Stimulated activated memory B cell treated with anti-CD40 and anti-IgM and Interleukin-4, amounts not matched to agents 10 μg/mL and 1 μg/mL and 100 μg/mL, for 72 hours (primary cell): Measurements from ENCODE around the gene TBC1D22A.
"Not testable (repeated sequence)": the region's sequence is repeated elsewhere in the genome, so short reads cannot be mapped to it uniquely, and the experiment has no call there.

Source experiments
- ATAC-seq: fragments of 150-1000 bp; cut with Tn5 transposase; 2 replicates; pipeline ENCODE4 v1.10.0; 2021
- H3K27ac Mint-ChIP-seq: one replicate; pipeline ENCODE4 v1.8.0; 2022; ENCODE audit warnings: mild to moderate bottlenecking, mixed read lengths
- H3K27me3 Mint-ChIP-seq: one replicate; pipeline ENCODE4 v1.8.0; 2022; ENCODE audit warnings: mixed read lengths
- H3K36me3 Mint-ChIP-seq: one replicate; pipeline ENCODE4 v1.8.0; 2022; ENCODE audit warnings: mixed read lengths
- H3K4me1 Mint-ChIP-seq: one replicate; pipeline ENCODE4 v1.8.0; 2022; ENCODE audit warnings: mixed read lengths
- H3K4me3 Mint-ChIP-seq: one replicate; pipeline ENCODE4 v1.8.0; 2022; ENCODE audit warnings: mild to moderate bottlenecking, moderate library complexity, mixed read lengths
- H3K9me3 Mint-ChIP-seq: one replicate; pipeline ENCODE4 v1.8.0; 2022; ENCODE audit warnings: mixed read lengths

TBC1D22A gene

GRCh38 chr22:46770151-46770641 lies 7.7 kb downstream of the TBC1D22A start:
- ATAC-seq = no peak
- peaks cover 25% of the 10 kb centered on the region for H3K36me3 Mint-ChIP-seq
- H3K4me1 Mint-ChIP-seq = peaks cover 84% of the 10 kb centered on the region
- H3K27ac Mint-ChIP-seq = peak overlapping the region; percentile 91
- H3K27me3 Mint-ChIP-seq = no peaks in the 10 kb centered on the region
- H3K4me3 Mint-ChIP-seq = peak overlapping the region; percentile 71
- no peaks in the 10 kb centered on the region for H3K9me3 Mint-ChIP-seq

DNA sequence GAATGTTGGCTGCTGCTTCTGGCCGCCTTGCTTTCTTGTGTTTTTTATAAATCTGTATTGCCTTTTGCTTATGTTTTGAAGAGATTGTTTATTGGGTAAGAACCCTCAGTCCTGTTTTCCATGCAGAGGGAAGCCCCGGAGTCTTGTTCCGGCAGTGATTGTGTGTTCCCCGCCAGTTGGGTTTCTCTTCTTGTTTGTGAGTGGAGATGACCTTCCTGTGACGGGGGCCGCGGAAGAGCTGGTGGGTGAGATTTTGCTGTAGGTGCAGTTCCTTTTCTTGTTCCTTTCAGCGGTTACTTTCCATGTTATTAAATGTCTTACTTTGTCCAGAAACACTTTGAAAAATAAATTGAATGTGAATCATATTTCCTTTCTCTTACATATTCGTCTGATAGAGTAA lies 8.3 kb downstream of the TBC1D22A start:
- Mint-ChIP-seq H3K4me3 (peak overlapping the region; percentile 71), H3K4me1 (peaks cover 84% of the 10 kb centered on the region), H3K27me3 (no peaks in the 10 kb centered on the region), H3K9me3 (no peaks in the 10 kb centered on the region), H3K36me3 (peaks cover 22% of the 10 kb centered on the region), H3K27ac (peak overlapping the region; percentile 91)
- ATAC-seq = no peak

DNA sequence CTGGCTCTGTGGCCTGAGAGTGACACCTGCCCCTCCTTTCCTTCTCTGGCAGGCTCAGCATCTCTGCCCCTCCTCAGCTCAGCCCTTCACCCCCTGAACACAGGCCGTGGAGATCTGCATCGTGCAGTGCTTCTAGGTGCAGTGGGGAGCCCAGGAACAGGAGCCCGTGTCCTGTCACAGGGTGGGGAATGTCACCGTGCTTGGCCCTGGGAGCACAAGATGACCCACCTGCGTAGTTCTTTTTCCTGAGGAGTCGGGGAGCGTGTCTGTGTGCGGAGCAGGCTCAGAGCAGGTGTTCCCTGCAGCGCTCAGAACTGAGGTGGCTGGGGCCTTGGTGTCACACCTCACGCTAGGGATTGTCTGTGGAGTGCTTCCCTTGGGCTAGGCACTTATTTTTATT lies 10.6 kb downstream of the TBC1D22A start:
- peaks cover 92% of the 10 kb centered on the region for H3K4me1 Mint-ChIP-seq
- peak overlapping the region; percentile 43 for H3K4me3 Mint-ChIP-seq
- H3K9me3 Mint-ChIP-seq = no peaks in the 10 kb centered on the region
- H3K36me3 Mint-ChIP-seq = peaks cover 14% of the 10 kb centered on the region
- H3K27me3 Mint-ChIP-seq = no peaks in the 10 kb centered on the region
- H3K27ac Mint-ChIP-seq = peak overlapping the region; percentile 86
- ATAC-seq = no peak

- ATAC-seq = peak; percentile 84
- no peaks in the 10 kb centered on the region for H3K27me3 Mint-ChIP-seq
- no peaks in the 10 kb centered on the region for H3K9me3 Mint-ChIP-seq
- peaks cover 82% of the 10 kb centered on the region for H3K4me1 Mint-ChIP-seq
- peak overlapping the region; percentile 86 for H3K27ac Mint-ChIP-seq
- H3K36me3 Mint-ChIP-seq = peaks cover 12% of the 10 kb centered on the region
- H3K4me3 Mint-ChIP-seq = peak overlapping the region; percentile 68
Measured at GRCh38 chr22:46774253-46774979, 12.0 kb downstream of the TBC1D22A start.

GRCh38 chr22:46774980-46775849 lies 12.8 kb downstream of the TBC1D22A start:
- no peaks in the 10 kb centered on the region for H3K27me3 Mint-ChIP-seq
- peak overlapping the region; percentile 86 for H3K27ac Mint-ChIP-seq
- H3K9me3 Mint-ChIP-seq = no peaks in the 10 kb centered on the region
- H3K4me3 Mint-ChIP-seq = peak overlapping the region; percentile 68
- ATAC-seq = no peak
- peaks cover 8% of the 10 kb centered on the region for H3K36me3 Mint-ChIP-seq
- peaks cover 78% of the 10 kb centered on the region for H3K4me1 Mint-ChIP-seq

DNA sequence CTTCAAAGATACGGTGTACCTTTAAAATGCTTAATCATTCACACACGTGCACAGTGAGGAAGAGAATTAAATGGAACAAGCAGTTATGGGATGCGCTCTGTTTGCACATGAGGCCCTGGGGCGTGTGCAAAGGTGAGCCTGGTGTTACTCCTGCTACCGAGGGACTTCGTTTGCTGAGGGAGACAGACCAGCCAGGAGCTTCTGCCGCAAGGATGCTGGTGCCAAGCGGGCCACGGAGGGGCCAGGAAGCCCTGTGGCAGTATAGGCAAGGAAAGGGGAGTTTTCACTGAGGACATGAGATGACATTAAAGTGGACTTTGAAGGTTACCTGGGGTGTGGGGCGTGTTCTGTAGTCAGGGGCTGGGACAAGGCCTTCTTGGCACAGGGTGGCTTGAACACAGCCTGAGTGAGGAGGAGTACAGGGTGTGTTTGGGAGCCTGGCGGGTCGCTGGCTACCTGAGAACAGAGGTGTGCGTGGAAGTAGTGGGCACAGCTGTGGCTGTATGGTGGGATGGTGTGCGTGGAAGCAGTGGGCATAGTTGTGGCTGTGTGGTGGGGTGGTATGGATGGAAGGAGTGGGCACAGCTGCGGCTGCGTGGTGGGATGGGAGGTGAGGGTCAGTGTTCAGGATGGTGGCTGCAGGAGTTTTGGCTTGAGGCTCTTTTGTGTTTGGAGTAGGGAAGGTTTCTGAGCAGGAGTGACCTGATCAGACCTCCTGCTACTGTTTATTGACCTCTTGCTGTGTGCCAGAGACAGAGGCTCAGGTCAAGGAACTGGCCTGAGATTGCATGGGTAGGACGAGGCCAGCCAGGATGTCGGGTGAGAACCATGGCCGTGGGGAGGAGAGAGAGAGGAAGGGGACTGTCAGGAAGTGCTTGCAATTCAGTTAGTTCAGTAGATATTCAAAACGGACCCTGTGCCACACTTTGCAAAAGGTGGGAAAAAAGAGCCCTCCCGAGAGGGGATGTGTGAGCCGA lies 13.7 kb downstream of the TBC1D22A start:
- H3K9me3 Mint-ChIP-seq = no peaks in the 10 kb centered on the region
- peak overlapping the region; percentile 86 for H3K27ac Mint-ChIP-seq
- peak overlapping the region; percentile 68 for H3K4me3 Mint-ChIP-seq
- no peak for ATAC-seq
- H3K4me1 Mint-ChIP-seq = peaks cover 78% of the 10 kb centered on the region
- peaks cover 12% of the 10 kb centered on the region for H3K36me3 Mint-ChIP-seq
- H3K27me3 Mint-ChIP-seq = no peaks in the 10 kb centered on the region

DNA sequence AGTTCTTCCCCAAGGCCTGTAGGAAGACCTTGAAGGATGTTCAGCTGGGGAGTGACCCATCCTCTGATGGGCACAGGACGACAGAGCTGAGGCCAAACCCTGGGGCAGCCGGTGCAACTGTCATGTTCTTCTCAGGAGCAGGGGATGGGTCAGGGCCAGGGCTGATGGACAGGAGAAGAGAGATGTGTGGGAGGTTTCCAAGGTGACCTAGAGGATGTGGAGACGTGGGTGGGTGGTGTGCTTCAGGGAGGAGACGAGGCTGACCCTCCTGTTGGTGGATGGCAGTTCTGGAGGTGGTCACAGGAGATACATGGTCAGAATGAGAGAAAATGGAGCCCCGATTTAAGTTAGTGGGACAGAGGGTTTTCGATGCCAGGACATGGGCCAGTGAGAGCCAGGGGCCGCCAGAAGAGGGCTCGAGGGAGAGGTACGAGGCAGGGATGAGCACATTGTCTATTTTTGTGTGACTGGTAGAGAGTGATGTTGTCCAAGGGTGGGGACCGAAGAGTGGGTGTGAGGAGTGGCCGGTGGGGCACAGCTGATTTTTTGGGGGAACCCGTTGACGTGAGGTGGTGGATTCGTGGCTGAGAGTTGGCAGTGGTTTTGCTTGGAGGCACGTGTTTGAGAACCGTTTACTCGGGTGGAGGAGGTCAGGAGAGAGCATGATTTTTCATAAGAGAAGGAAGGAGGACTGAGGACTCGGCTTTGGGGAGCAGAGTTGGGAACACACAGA lies 14.6 kb downstream of the TBC1D22A start:
- peak overlapping the region; percentile 68 for H3K4me3 Mint-ChIP-seq
- no peaks in the 10 kb centered on the region for H3K9me3 Mint-ChIP-seq
- ATAC-seq = no peak
- no peaks in the 10 kb centered on the region for H3K27me3 Mint-ChIP-seq
- H3K4me1 Mint-ChIP-seq = peaks cover 81% of the 10 kb centered on the region
- peak overlapping the region; percentile 86 for H3K27ac Mint-ChIP-seq
- H3K36me3 Mint-ChIP-seq = peaks cover 20% of the 10 kb centered on the region

DNA sequence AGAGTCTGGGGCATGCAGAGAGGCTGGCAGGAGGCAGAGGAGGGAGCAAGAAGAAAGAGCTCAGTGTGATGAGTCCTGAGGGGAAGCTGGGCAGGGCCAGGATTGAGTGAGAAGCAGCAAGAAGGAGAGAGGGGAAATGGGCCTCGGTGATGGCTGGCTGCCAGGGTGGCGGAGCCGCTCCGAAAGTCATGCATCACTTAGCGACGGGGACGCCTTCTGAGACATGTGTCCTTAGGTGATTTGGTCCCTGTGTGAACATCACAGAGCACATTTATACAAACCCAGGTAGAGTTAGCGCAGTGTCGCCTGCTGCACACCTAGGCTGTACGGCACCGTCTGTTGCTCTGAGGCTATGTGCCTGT lies 15.1 kb downstream of the TBC1D22A start:
- peak overlapping the region; percentile 86 for H3K27ac Mint-ChIP-seq
- no peak for ATAC-seq
- no peaks in the 10 kb centered on the region for H3K27me3 Mint-ChIP-seq
- H3K36me3 Mint-ChIP-seq = peaks cover 25% of the 10 kb centered on the region
- H3K4me3 Mint-ChIP-seq = peak overlapping the region; percentile 68
- peaks cover 86% of the 10 kb centered on the region for H3K4me1 Mint-ChIP-seq
- no peaks in the 10 kb centered on the region for H3K9me3 Mint-ChIP-seq

DNA sequence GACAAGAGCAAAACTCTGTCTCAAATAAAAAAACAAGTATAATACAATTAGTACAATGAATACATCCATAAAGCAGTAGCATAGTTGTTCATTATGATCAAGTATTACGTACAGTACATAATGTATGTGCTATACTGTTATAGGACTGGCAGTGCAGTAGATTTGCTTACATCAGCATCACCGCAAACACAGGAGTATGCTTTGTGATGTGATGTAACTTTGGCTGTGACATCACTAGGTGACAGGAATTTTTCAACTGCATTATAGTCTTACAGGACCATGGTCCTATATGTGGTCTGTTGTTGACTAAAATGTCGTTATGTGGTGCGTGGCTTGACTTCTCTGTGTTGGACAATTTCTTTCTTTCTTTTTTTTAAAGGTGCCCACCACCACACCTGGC lies 16.6 kb downstream of the TBC1D22A start:
- no peak overlapping the region for H3K27ac Mint-ChIP-seq
- no peak overlapping the region for H3K4me3 Mint-ChIP-seq
- H3K27me3 Mint-ChIP-seq = no peaks in the 10 kb centered on the region
- ATAC-seq = no peak
- H3K36me3 Mint-ChIP-seq = peaks cover 26% of the 10 kb centered on the region
- peaks cover 83% of the 10 kb centered on the region for H3K4me1 Mint-ChIP-seq
- H3K9me3 Mint-ChIP-seq = no peaks in the 10 kb centered on the region

DNA sequence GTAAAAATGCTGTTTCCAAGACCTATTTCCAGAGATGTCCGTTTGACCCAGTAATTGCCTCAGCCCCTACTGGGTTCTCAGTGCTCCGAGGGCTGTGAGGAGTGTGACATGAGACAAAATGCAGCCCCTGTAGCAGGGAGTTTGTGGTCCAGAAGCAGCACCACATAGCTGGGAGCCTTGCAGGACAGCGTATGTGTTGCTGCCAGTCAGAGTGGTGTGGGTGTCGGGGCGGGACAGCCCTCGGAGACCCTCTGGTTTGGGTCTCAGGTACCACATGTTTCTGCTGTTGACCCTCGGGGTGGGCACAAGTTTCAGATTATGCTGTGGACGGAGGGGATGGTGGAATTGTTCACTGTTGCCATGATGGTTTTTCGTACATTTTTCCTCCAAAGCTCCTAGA lies 17.2 kb downstream of the TBC1D22A start:
- peaks cover 81% of the 10 kb centered on the region for H3K4me1 Mint-ChIP-seq
- no peak overlapping the region for H3K27ac Mint-ChIP-seq
- no peaks in the 10 kb centered on the region for H3K9me3 Mint-ChIP-seq
- no peaks in the 10 kb centered on the region for H3K27me3 Mint-ChIP-seq
- ATAC-seq = no peak
- peaks cover 26% of the 10 kb centered on the region for H3K36me3 Mint-ChIP-seq
- H3K4me3 Mint-ChIP-seq = no peak overlapping the region

- Mint-ChIP-seq H3K36me3 (peaks cover 26% of the 10 kb centered on the region), H3K4me1 (peaks cover 81% of the 10 kb centered on the region), H3K27me3 (no peaks in the 10 kb centered on the region), H3K4me3 (no peak overlapping the region), H3K9me3 (no peaks in the 10 kb centered on the region), H3K27ac (peak overlapping the region; percentile 73)
- ATAC-seq = no peak
Measured at GRCh38 chr22:46780453-46780852, 18.0 kb downstream of the TBC1D22A start.

GRCh38 chr22:46781291-46781690 lies 18.8 kb downstream of the TBC1D22A start:
- H3K27ac Mint-ChIP-seq = peak overlapping the region; percentile 73

DNA sequence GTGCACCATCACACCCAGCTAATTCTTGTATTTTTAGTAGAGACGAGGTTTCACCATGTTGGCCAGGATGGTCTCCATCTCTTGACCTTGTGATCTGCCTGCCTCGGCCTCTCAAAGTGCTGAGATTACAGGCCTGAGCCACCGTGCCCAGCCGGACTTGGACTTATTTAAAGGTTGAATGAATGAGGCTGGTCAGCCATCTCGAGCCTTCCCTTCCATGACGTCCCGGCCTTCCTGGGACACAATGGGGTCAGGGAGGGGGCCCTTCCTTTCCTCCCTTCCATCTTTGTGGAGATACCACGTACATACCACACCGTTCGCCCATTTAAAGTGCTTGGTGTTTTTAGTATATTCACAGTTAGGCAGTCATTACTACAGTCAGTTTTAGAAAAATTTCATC lies 19.8 kb downstream of the TBC1D22A start:
- H3K4me3 Mint-ChIP-seq, H3K9me3 Mint-ChIP-seq, ATAC-seq, H3K27me3 Mint-ChIP-seq: not testable (repeated sequence)
- Mint-ChIP-seq H3K36me3 (peaks cover 24% of the 10 kb centered on the region), H3K4me1 (peaks cover 76% of the 10 kb centered on the region), H3K27ac (peak overlapping the region; percentile 73)

More at GRCh38 chr22:46781291-46781690, 18.8 kb downstream of the TBC1D22A start:
- ATAC-seq = no peak
- H3K4me1 Mint-ChIP-seq = peaks cover 80% of the 10 kb centered on the region
- no peak overlapping the region for H3K4me3 Mint-ChIP-seq
- H3K9me3 Mint-ChIP-seq = no peaks in the 10 kb centered on the region
- no peaks in the 10 kb centered on the region for H3K27me3 Mint-ChIP-seq
- peaks cover 19% of the 10 kb centered on the region for H3K36me3 Mint-ChIP-seq

DNA sequence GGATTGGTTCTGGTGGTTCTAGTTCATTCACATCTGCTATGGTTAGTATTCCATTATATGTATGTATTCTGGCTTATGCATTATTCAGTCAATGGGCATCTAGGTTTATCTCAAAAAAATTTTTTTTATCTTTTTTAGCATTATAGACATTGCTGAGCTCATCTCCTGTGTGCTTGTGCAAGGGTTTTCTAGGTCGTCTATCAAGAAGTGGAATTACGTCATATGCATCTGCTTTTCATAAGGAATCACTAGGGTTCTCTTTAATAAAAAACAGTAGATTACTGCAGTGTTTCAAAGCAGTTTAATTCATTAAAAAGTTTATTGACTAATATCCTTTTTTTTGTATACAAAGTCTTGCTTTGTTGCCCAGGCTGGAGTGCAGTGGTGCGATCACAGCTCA lies 21.3 kb downstream of the TBC1D22A start:
- no peak overlapping the region for H3K27ac Mint-ChIP-seq
- H3K4me1 Mint-ChIP-seq = peaks cover 81% of the 10 kb centered on the region
- no peak for ATAC-seq
- H3K4me3 Mint-ChIP-seq = no peak overlapping the region
- H3K36me3 Mint-ChIP-seq = peaks cover 29% of the 10 kb centered on the region
- no peaks in the 10 kb centered on the region for H3K9me3 Mint-ChIP-seq
- H3K27me3 Mint-ChIP-seq = no peaks in the 10 kb centered on the region
